ENCODE measurements around the gene CD300LG. TPM values are rescaled to one million over a fixed set of nuclear protein-coding genes. Genes with fewer than 3 reads are reported as not detected.

CD300LG gene
- total RNA-seq, 1 donor from 2014 or later: not detected

DNA sequence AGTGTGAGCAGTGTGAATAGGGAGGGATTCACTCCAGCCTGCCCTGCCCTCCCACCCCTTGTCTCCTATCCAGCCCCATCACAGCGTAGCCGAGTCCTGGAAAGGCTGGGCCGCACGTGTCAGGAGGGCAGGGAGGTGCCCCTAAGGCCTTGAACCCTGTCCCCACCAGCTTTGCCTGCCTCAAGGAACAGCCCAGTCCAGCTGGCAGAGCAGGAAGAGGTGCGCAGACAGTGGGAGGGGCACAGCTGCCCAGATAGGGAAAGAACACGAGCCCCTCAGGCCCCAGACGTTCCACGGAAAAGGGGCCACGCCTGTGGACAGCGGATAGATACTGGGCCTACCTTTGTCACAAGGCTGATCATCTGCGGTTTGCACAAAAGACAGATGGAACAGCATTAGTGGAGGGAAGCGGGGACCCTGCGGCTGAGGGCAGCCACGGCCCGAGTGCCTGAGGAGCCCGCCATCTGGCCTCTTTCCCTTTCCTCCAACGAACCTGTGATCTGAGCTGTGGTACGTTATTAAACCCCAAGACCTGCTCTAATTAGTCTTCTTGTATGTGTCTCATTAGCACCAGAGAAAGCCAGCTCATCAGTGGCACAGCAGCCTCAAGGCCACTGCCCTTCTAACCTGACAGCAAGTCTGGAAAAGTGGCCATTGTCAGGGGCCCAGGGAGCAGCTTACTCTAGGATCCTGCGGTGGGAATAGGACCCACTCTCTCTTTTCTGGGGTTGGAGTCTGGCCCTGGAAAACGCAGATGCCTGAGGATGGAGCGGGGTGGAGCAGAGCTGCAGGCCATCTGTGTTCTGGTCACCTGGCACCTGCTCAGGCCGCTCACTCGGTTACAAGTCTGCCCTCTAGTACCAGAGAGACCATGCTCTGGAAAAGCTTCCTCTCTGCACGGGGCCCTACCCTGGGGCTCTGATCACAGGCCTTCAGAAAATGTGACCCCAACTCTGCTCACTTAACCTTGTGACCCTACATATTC is 30.3 kb upstream of the CD300LG start:
- no peak overlapping the region for H3K27ac Mint-ChIP-seq
- H3K4me1 Mint-ChIP-seq: no peaks in the 10 kb centered on the region
- no peak overlapping the region for H3K4me3 Mint-ChIP-seq
- no peaks in the 10 kb centered on the region for H3K36me3 Mint-ChIP-seq (ENCODE audit: low read depth)
- CTCF ChIA-PET: no interaction called here
- POLR2A ChIA-PET: no interaction called here
- peaks cover 6% of the 10 kb centered on the region for H3K27me3 Mint-ChIP-seq
- TF ChIP-seq, protein P1, sequence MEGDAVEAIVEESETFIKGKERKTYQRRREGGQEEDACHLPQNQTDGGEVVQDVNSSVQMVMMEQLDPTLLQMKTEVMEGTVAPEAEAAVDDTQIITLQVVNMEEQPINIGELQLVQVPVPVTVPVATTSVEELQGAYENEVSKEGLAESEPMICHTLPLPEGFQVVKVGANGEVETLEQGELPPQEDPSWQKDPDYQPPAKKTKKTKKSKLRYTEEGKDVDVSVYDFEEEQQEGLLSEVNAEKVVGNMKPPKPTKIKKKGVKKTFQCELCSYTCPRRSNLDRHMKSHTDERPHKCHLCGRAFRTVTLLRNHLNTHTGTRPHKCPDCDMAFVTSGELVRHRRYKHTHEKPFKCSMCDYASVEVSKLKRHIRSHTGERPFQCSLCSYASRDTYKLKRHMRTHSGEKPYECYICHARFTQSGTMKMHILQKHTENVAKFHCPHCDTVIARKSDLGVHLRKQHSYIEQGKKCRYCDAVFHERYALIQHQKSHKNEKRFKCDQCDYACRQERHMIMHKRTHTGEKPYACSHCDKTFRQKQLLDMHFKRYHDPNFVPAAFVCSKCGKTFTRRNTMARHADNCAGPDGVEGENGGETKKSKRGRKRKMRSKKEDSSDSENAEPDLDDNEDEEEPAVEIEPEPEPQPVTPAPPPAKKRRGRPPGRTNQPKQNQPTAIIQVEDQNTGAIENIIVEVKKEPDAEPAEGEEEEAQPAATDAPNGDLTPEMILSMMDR (IDR thresholded peaks at IDR 0.05): no peak
- ATAC-seq (ENCODE audit: low read depth) (no peak), DNase-seq (no peak)
- no peaks in the 10 kb centered on the region for H3K9me3 Mint-ChIP-seq
- intact Hi-C loops (cut with micrococcal nuclease): no loop called here

GRCh38 chr17:43817826-43818225 is 29.1 kb upstream of the CD300LG start:
- peaks cover 6% of the 10 kb centered on the region for H3K27me3 Mint-ChIP-seq
- intact Hi-C loops (cut with micrococcal nuclease): no loop called here
- ChIA-PET POLR2A (no interaction called here), CTCF (no interaction called here)
- DNase-seq (no peak), ATAC-seq (ENCODE audit: low read depth) (no peak)
- H3K27ac Mint-ChIP-seq: no peak overlapping the region
- no peaks in the 10 kb centered on the region for H3K9me3 Mint-ChIP-seq
- H3K4me1 Mint-ChIP-seq: no peaks in the 10 kb centered on the region
- TF ChIP-seq, protein P1 (IDR thresholded peaks at IDR 0.05): no peak
- H3K36me3 Mint-ChIP-seq (ENCODE audit: low read depth): no peaks in the 10 kb centered on the region
- no peak overlapping the region for H3K4me3 Mint-ChIP-seq

DNA sequence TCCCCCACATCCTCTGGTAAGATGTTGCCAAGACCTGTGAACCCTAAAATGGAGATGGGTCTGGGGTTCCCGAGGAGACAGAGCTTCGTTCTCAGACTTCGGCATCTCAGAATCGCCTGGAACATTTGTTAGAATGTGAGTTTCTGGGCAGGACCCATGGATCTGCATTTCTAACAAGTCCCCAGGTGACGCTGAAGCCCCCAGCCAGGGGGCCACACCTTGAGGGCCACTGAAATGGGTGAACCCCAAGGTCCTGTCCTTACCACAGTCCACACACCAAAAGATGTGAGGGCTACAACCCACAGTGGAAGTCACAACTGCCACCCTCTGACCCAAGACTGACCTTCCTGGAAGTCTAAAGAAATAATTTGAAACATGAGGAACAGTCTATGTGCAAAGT is 28.0 kb upstream of the CD300LG start:
- TF ChIP-seq, protein P1 (IDR thresholded peaks at IDR 0.05): no peak
- ATAC-seq (ENCODE audit: low read depth) (no peak), DNase-seq (no peak)
- CTCF ChIA-PET: no interaction called here
- intact Hi-C loops (cut with micrococcal nuclease): no loop called here
- H3K27ac Mint-ChIP-seq: no peak overlapping the region
- H3K27me3 Mint-ChIP-seq: peaks cover 6% of the 10 kb centered on the region
- H3K36me3 Mint-ChIP-seq (ENCODE audit: low read depth): no peaks in the 10 kb centered on the region
- POLR2A ChIA-PET: no interaction called here
- no peaks in the 10 kb centered on the region for H3K4me1 Mint-ChIP-seq
- H3K9me3 Mint-ChIP-seq: no peaks in the 10 kb centered on the region
- no peak overlapping the region for H3K4me3 Mint-ChIP-seq

DNA sequence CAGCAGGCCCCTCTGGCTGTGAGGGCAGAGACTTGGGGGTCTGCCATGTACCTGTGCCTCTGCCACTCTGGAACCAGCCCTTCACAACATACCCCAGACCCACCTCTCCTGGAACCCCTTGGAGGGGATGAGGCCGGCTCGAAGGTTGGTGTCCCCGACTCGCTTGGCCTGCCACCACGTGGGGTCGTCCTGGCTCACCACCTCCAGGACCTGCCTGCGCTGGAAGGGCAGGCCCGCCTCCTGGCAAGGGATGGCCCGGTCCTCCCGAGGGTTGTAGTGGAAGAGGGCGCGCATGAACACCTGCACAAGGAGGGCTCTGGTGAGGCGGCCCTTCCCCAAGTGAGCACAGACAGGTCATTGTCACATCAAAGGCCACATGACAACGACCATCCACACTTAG is 26.2 kb upstream of the CD300LG start:
- ATAC-seq (ENCODE audit: low read depth): no peak
- H3K4me1 Mint-ChIP-seq: no peaks in the 10 kb centered on the region
- ChIA-PET CTCF (no interaction called here), POLR2A (no interaction called here)
- intact Hi-C loops (cut with micrococcal nuclease): loop anchor here (10.0 kb wide), 1 partner anchor 84 kb away; the partner anchor contains the start of gene MPP2
- H3K27ac Mint-ChIP-seq: no peak overlapping the region
- DNase-seq: no peak
- no peaks in the 10 kb centered on the region for H3K9me3 Mint-ChIP-seq
- H3K4me3 Mint-ChIP-seq: no peak overlapping the region
- peaks cover 6% of the 10 kb centered on the region for H3K27me3 Mint-ChIP-seq
- H3K36me3 Mint-ChIP-seq (ENCODE audit: low read depth): no peaks in the 10 kb centered on the region
- TF ChIP-seq, protein P1 (IDR thresholded peaks at IDR 0.05): no peak

DNA sequence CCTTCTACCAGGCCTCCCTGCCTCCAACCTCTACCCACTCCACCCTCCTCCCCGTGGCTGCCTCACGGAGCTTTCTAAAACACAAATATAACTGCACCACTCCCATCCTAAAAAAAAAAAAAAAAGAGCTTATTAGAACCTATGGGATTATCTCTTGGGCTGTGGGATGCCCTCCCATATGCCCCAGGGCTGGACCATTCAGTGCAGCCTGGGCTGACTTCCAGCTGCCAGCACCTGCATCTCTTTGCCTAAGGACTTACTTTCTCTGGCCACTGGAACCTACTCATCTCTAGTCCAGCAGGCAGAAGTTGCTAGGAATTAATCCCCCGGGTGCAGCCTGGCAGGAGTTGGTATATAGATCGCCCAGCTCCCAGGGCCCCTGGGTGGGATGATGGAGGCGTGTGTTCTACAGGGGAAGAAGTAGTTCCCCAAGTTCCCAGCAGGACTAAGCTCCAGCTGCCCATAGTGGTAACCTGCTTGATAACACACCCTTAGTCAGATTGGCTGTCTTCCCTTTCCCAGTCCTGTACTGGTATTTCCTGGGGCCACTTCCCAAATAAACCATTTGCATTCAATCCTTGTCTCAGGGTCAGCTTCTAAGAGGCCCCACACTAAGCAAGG is 24.3 kb upstream of the CD300LG start:
- POLR2A ChIA-PET: no interaction called here
- TF ChIP-seq, protein P1 (IDR thresholded peaks at IDR 0.05): no peak
- H3K36me3 Mint-ChIP-seq (ENCODE audit: low read depth): no peaks in the 10 kb centered on the region
- ATAC-seq (ENCODE audit: low read depth): no peak
- no peaks in the 10 kb centered on the region for H3K4me1 Mint-ChIP-seq
- H3K27me3 Mint-ChIP-seq: peaks cover 6% of the 10 kb centered on the region
- DNase-seq: no peak
- CTCF ChIA-PET: no interaction called here
- no peak overlapping the region for H3K4me3 Mint-ChIP-seq
- no peaks in the 10 kb centered on the region for H3K9me3 Mint-ChIP-seq
- no peak overlapping the region for H3K27ac Mint-ChIP-seq
- intact Hi-C loops (cut with micrococcal nuclease): loop anchor here (10.0 kb wide), 1 partner anchor 82 kb away; the partner anchor contains the start of gene MPP2
